GM19240 (cell line): Measurements from ENCODE around the gene TIMP3.

ENCODE experiments used
- DNase-seq: peaks from one replicate; pipeline ENCODE4 v3.0.0; 2011; ENCODE audit warnings: low spot score; ENCODE audit not compliant: insufficient read length

Gene TIMP3

DNA sequence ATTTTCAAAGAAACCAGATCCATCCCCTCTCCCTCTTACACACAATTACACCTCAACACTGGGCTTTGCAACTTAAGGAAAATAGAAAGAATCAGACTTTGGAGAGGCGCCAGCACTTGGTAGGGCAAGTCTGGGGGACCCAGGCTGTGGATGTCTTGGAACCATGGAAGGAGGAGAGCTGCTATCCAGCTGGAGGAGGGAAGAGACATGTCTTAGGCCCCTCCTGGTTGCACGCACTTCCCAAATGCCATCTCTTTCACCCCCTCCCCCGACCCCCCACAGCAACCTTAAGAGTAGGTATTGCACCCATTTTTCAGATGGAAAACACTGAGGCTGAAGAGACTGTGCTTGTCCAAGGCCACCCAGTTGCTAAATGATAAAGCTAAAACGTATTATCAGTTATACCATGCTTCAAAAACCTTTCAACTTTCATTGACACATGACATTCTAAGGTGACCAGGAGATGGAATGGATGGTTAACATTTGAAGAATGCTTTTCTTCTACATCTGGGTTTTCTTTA, 3.9 kb downstream of the TIMP3 start:
- no peak for DNase-seq

GRCh38 chr22:32806296-32806695, 4.8 kb downstream of the TIMP3 start:
- DNase-seq, result no peak

DNA sequence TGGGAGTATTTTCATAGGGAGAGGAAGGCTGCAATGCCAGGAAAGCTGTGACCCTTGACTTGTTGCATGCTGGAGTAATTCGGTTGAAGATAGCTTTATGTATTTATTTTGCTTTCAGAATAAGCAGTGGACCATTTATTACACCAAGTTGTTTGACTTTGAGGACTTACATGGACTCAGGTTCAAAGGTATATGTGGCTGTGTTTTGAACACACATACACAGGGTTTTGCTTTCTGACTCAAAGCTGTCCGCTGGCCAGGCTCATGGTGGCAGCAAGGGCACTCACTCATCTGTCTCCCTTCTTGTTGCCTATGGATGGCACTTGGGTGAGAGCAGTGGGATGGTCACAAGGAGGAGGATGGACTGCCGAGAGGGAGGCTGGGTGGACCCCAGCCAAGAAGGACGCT, 6.5 kb downstream of the TIMP3 start:
- no peak for DNase-seq

- no peak for DNase-seq
Observed at GRCh38 chr22:32809786-32810554, 8.5 kb downstream of the TIMP3 start.

DNA sequence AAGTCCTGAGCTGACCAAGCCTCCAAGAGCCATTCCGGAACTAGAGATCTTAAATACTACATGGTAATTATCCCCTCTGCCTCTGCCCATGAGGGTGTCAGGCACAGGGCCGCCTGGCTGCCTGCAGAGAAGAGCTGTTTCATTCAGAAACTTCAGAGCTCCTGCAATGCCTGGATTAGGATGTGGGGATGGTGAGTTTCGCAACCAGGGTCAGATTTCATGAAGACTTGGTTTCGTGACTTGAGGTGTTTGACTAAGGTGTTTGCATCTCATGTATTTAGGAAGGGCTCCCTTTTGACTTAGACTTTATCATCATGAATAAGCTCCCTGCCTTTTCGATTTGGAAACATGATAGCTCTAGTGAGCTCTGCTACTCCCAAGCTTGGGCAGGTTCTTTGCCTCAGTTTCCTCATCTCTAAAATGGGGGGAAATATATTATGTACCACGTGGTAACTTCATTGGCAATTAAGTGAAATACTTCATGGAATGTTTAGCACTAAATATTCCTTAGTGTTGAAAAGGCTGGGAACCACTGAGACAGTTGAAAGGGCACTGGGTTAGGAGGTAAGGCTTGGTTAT, 9.1 kb downstream of the TIMP3 start:
- no peak for DNase-seq

GRCh38 chr22:32811788-32812545, 10.5 kb downstream of the TIMP3 start:
- DNase-seq, result no peak

GRCh38 chr22:32814285-32814860, 12.9 kb downstream of the TIMP3 start:
- DNase-seq, result no peak

- DNase-seq, result no peak
Observed at GRCh38 chr22:32815059-32815458, 13.6 kb downstream of the TIMP3 start.

DNA sequence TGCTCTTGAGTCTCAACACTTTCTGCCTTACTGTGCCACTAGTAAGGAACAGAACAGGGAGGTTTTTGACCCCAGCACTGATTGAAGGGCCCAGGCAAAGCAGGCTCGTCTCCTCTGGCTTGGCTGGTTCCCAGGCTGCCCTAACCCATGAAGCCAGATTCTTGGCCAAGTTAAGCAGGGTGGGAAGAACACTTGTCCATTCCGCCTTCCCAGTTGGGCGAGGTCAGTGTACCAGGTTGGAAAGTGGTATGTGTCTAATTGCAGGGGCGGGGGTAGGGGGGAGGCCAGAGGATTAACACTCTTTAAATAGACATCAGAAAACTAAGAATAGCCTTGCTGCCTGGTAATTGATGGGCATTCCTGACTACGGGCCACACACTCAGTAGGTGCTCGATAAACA, 14.4 kb downstream of the TIMP3 start:
- no peak for DNase-seq

- no peak for DNase-seq
Observed at GRCh38 chr22:32817137-32817730, 15.7 kb downstream of the TIMP3 start.

- no peak for DNase-seq
Observed at GRCh38 chr22:32818446-32819115, 17.1 kb downstream of the TIMP3 start.

DNA sequence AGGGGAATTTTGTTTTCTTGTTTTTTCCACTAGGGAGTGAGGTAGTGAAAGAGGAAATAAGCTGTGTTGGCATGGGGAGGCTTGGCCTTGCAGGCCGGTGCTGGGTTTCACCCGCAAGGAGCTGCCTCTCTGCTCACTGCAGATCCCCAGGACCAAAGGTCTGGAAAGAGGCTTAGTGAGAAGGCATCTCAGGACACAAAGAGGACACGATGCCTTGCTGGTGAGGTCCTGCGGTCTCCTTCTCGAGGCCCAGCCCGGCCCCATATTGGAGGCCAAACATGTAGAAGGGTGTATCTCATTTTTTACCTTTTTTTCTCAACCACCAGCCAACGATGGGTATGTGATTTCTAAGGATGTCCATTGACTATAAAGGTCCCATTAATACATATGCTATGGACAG, 17.6 kb downstream of the TIMP3 start:
- DNase-seq, result no peak

DNA sequence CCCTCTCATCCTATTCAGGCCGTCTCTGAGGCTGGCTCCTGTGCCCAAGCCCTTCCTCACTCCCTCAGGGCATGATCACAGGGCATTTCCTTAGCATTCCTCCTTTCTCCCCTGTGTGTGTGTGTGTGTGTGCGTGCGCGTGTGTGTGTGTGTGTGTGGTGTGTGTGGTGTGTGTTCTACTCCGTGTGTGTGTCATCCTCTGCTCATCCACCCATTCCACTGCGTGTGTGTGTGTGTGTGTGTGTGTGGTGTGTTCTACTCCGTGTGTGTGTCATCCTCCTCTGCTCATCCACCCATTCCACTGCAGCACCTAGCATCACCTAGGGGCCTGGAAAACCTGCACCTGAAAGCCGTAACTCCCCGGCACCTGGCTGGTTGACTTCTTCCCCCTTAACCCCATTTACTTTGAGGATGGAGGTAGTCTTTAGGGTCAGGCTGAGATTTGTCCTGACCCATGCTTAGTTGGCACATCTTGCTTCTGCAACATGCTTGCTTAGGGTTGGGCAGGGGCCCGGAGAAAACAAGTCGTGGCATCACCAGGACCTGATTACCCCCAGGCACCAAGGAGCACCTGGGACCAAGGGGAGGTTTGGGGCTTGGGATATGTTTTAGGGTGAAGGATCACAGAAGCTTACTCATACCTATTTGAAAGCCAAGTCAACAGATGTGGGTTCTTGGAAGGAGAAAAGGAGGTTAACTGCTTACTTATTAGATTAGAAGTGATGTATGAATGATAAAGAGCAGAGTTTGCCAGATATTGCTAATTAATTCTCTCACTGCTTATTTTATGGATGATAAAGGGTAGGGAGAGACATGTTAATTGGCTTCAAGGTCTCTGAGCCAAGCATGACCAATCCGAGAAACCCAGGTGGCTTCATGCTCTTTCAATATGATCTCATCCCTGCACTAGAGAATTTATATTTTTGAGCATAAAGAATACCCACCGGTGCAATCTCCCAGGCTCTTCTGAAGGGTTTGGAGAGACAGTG, 18.9 kb downstream of the TIMP3 start:
- DNase-seq, result no peak

GRCh38 chr22:32822179-32822877, 20.8 kb downstream of the TIMP3 start:
- no peak for DNase-seq

- DNase-seq, result peak; percentile 23
Observed at GRCh38 chr22:32823024-32823730, 21.7 kb downstream of the TIMP3 start.

DNA sequence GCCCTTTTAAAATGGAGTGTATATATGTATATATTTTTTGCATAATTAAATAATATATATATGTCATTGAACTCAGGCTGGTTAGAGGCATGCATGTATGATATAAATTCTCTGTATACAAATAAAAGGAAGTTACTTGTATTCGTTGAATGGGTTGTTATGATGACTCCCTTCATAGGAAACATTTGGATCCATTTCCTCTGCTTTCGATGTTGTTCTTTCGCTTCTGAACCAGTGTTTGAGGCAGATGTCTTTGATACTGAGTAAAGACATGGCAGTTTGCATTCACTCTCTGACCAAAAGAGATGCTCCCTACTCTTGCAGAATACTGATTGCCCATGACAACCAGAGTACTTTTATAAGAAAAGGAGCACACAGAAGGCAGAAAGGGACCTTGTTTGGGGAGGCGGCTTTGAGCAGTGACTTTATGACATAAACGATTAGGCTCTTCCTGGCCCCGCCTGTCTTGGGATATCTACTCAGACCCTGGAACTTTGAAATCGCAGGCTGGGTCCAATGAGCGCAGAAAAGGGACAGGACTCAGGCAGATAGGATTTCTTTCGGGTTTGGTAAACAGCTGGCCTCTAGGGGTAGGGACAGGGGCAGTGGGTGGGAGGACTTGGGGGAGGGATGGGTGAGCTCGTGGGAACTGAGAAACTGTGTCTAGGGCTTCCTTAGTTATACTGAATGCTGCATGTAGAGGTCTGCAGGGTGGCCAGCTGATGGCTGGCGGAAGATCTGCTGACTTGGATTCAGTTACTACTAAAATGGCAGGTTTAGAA, 23.2 kb downstream of the TIMP3 start:
- no peak for DNase-seq

DNA sequence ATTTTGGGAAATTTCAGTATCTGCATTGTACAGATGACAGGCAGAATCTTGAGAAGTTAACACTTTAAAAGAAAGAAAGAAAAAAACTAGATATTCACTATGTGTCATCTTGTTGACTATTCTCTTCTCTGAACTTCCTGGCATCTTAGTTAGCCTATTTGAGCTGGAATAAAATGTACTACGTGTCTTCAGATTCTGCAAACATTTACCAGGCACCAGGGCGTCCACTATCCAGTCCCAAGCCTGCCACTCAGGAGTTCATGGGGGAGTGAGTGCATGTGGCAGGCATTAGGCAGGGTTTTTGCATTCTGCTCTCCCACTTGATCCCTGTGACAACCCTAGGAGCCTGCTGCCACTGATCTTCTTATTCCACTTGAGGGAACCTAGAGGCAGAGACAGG, 25.0 kb downstream of the TIMP3 start:
- DNase-seq, result no peak
